Caco-2 (cell line): ENCODE data around the gene POLR1D. TPM values are rescaled to one million over a fixed set of nuclear protein-coding genes. Genes with fewer than 3 reads are reported as not detected.

ENCODE experiments used
- BruUV-seq: library from RNA; stranded (reverse); fragments of 400-500 nt; replicated peaks from 2 replicates; lab custom pipeline; 2021; lab: Mats Ljungman, UMichigan
- CTCF ChIA-PET: fragments of 300-600 bp; sonication (Branson Sonifier 250); formaldehyde crosslinking; loops from one replicate; lab custom pipeline; 2022; ENCODE audit warnings: antibody characterized with exemption; lab: Charles Lee
- POLR2A ChIA-PET: fragments of 300-600 bp; sonication (Branson Sonifier 250); formaldehyde crosslinking; loops from one replicate; lab custom pipeline; 2022; ENCODE audit warnings: antibody characterized with exemption; lab: Charles Lee
- DNase-seq, 2 experiments: peaks; one replicate each; pipeline versions ENCODE4 v3.0.0 to v3.0.0-alpha.2; 2020 to 2022
- H3K27me3 ChIP-seq: replicated peaks from 2 replicates; pipeline ENCODE4 v1.6.0; 2011; ENCODE audit warnings: low read length; ENCODE audit not compliant: control insufficient read depth, insufficient read depth
- H3K36me3 ChIP-seq: 2 replicates; pipeline ENCODE4 v1.5.1; 2011; ENCODE audit warnings: low read length; ENCODE audit not compliant: control insufficient read depth, insufficient read depth
- H3K4me1 ChIP-seq: fragments of 250-450 bp; sonication (Bioruptor Pico); 2 replicates; pipeline ENCODE4 v1.5.1; 2020; ENCODE audit warnings: mild to moderate bottlenecking
- H3K4me3 ChIP-seq: 2 replicates; pipeline ENCODE4 v1.5.1; 2011; ENCODE audit warnings: low read depth, mild to moderate bottlenecking, control low read depth, low read length
- H3K9me3 ChIP-seq: fragments of 250-450 bp; sonication (Bioruptor Pico); 2 replicates; pipeline ENCODE4 v1.5.1; 2020; ENCODE audit warnings: mild to moderate bottlenecking, moderate library complexity
- H3K27ac Mint-ChIP-seq: one replicate; pipeline ENCODE4 v1.8.0; 2022; ENCODE audit warnings: mixed read lengths; ENCODE audit not compliant: unreplicated experiment
- H3K27me3 Mint-ChIP-seq: one replicate; pipeline ENCODE4 v1.8.0; 2022; ENCODE audit warnings: mixed read lengths; ENCODE audit not compliant: insufficient read depth, unreplicated experiment
- H3K36me3 Mint-ChIP-seq: one replicate; pipeline ENCODE4 v1.8.0; 2022; ENCODE audit warnings: mild to moderate bottlenecking, mixed read lengths; ENCODE audit not compliant: insufficient read depth, unreplicated experiment
- H3K4me1 Mint-ChIP-seq: one replicate; pipeline ENCODE4 v1.8.0; 2022; ENCODE audit warnings: low read depth, mixed read lengths; ENCODE audit not compliant: unreplicated experiment
- H3K4me3 Mint-ChIP-seq: one replicate; pipeline ENCODE4 v1.8.0; 2022; ENCODE audit warnings: mild to moderate bottlenecking, moderate library complexity, mixed read lengths; ENCODE audit not compliant: unreplicated experiment
- H3K9me3 Mint-ChIP-seq: one replicate; pipeline ENCODE4 v1.8.0; 2022; ENCODE audit warnings: mixed read lengths; ENCODE audit not compliant: unreplicated experiment
- intact Hi-C: fragments of 100-400 bp; cut with micrococcal nuclease; formaldehyde crosslinking; loops from one replicate; pipeline ENCODE4 v1.10.0; 2022; ENCODE audit not compliant: unreplicated experiment
- total RNA-seq: library from RNA; stranded (reverse); gene quantifications from 2 replicates; pipeline ENCODE4 v1.2.3, GENCODE V29; 2022
- TF ChIP-seq, protein P1 (sequence below), 2 experiments: fragments of 200-600 bp in 1 of 2; IDR thresholded peaks; 1 replicate in 1 of 2; 2 replicates in 1 of 2; pipeline versions ENCODE4 v1.5.1 to v1.8.0; 2011 to 2022; ENCODE audit warnings: antibody characterized with exemption in 1 of 2, control low read depth in 1 of 2, inconsistent platforms in 1 of 2, low read depth in 1 of 2, low read length in 1 of 2, mild to moderate bottlenecking in 1 of 2, moderate library complexity in 1 of 2; ENCODE audit not compliant: insufficient read depth in 1 of 2, severe bottlenecking in 1 of 2, unreplicated experiment in 1 of 2

The POLR1D gene
- total RNA-seq, 1 experiment from 2014 or later: 201 TPM

DNA sequence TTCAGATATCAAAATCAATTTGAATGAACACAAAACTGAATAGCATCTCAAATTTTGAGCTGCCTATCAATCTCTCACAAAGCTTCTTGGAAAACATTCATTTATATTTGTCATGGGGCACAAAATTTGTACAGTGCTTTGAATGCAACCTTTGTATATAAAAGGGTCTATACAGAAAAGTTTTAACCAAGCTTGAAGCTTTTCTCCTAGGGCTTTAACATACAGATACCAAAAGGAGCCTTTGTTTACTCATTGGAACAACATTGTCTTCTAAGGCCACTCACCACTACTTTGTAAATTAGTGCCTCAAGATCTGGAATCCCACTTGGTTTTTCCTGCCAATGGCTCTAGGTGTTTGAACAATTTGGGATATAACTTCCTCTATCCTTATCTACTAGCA is 22.6 kb upstream of the POLR1D start:
- ChIA-PET POLR2A (no interaction called here), CTCF (interaction anchor here (1.8 kb wide), 1 partner anchor 21 kb away, joined by 5 read pairs; the partner anchor contains the start of gene LNX2)
- no peak for DNase-seq
- no peaks in the 10 kb centered on the region for H3K4me1 Mint-ChIP-seq
- no TSS peak for BruUV-seq
- no peaks in the 10 kb centered on the region for H3K27me3 ChIP-seq
- TF ChIP-seq, protein P1, sequence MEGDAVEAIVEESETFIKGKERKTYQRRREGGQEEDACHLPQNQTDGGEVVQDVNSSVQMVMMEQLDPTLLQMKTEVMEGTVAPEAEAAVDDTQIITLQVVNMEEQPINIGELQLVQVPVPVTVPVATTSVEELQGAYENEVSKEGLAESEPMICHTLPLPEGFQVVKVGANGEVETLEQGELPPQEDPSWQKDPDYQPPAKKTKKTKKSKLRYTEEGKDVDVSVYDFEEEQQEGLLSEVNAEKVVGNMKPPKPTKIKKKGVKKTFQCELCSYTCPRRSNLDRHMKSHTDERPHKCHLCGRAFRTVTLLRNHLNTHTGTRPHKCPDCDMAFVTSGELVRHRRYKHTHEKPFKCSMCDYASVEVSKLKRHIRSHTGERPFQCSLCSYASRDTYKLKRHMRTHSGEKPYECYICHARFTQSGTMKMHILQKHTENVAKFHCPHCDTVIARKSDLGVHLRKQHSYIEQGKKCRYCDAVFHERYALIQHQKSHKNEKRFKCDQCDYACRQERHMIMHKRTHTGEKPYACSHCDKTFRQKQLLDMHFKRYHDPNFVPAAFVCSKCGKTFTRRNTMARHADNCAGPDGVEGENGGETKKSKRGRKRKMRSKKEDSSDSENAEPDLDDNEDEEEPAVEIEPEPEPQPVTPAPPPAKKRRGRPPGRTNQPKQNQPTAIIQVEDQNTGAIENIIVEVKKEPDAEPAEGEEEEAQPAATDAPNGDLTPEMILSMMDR (IDR thresholded peaks at IDR 0.05; ENCODE audit: insufficient read depth in 1 of 2, low read depth in 1 of 2, low read length in 1 of 2, severe bottlenecking in 1 of 2, unreplicated experiment in 1 of 2): no peak
- H3K36me3 Mint-ChIP-seq: no peaks in the 10 kb centered on the region
- H3K4me1 ChIP-seq: peaks cover 41% of the 10 kb centered on the region
- peaks cover 2% of the 10 kb centered on the region; the same call in 1 of the 2 replicates for H3K36me3 ChIP-seq
- H3K4me3 Mint-ChIP-seq: no peak overlapping the region
- H3K9me3 ChIP-seq: 0 out of 2 replicates have a peak, but pooled peaks cover 3% of the 10 kb centered on the region
- H3K27ac Mint-ChIP-seq: no peak overlapping the region
- H3K27me3 Mint-ChIP-seq: no peaks in the 10 kb centered on the region
- intact Hi-C loops: no loop called here
- no peaks in the 10 kb centered on the region for H3K9me3 Mint-ChIP-seq
- no peak overlapping the region for H3K4me3 ChIP-seq

DNA sequence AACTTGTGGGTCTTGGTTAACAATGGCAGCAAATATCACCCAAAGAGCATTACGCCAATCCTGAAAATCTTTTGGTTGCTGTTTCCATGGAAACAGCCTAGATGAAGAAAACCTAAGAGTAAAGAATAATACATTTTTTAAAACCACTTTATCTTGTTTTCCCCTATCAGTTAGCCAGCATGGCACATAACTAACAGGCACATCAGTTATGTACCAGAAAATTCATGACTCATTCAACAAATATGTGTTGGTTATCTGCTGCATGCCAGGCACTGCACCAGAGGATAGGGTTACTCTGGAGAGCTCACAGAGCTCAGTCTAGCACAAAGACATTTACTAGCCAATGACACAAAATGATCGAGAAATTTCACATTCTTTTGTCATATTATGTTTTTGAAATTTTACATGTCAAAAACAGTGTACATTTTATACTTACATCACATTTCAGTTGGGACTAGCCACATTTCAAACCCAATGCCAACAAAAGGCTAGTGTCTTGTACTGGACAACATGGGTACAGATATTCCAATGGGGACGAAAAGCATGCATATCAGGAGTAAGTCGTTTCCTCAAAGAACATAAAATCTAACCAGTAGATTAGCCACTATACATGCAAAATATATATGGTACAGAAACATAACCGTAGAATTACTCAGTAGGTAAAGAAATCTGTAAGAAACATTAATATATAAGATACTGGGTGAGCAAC is 21.7 kb upstream of the POLR1D start:
- CTCF ChIA-PET: no interaction called here
- POLR2A ChIA-PET: interaction anchor here (1.4 kb wide), 1 partner anchor 20 kb away, joined by 9 read pairs; the partner anchor contains the start of gene LNX2
- H3K27me3 Mint-ChIP-seq: no peaks in the 10 kb centered on the region
- no TSS peak for BruUV-seq
- no peaks in the 10 kb centered on the region for H3K4me1 Mint-ChIP-seq
- no peaks in the 10 kb centered on the region for H3K36me3 Mint-ChIP-seq
- no peak overlapping the region for H3K4me3 Mint-ChIP-seq
- Histone ChIP-seq H3K27me3 (no peaks in the 10 kb centered on the region), H3K4me3 (no peak overlapping the region), H3K4me1 (peaks cover 41% of the 10 kb centered on the region), H3K9me3 (0 out of 2 replicates have a peak, but pooled peaks cover 3% of the 10 kb centered on the region), H3K36me3 (peaks cover 2% of the 10 kb centered on the region; the same call in 1 of the 2 replicates)
- intact Hi-C loops: no loop called here
- TF ChIP-seq, protein P1 (IDR thresholded peaks at IDR 0.05; ENCODE audit: insufficient read depth in 1 of 2, low read depth in 1 of 2, low read length in 1 of 2, severe bottlenecking in 1 of 2, unreplicated experiment in 1 of 2): no peak
- peak in 1 of 2 experiments; percentile 27 for DNase-seq
- H3K27ac Mint-ChIP-seq: no peak overlapping the region
- H3K9me3 Mint-ChIP-seq: no peaks in the 10 kb centered on the region

DNA sequence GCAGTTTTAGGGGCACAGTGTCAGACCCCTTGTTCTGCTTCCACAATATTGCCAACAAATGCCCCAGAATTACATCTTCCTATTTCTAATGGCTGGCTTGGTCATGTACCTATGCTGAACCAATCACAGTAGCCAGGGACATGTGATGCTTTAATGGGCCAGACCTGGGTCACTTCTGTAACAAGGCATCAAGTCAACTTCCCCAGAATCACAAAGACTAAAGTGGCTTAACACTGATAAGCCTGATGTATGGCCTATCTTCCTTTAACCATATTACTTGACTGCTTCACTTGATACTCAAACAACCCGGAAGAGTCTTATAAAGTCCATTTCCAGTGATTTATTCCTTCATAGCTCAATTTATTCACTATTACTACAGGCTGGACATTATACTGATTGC is 21.0 kb upstream of the POLR1D start:
- no peak overlapping the region for H3K4me3 ChIP-seq
- TF ChIP-seq, protein P1 (IDR thresholded peaks at IDR 0.05; ENCODE audit: insufficient read depth in 1 of 2, low read depth in 1 of 2, low read length in 1 of 2, severe bottlenecking in 1 of 2, unreplicated experiment in 1 of 2): no peak
- intact Hi-C loops: no loop called here
- no peaks in the 10 kb centered on the region for H3K36me3 ChIP-seq
- Mint-ChIP-seq H3K36me3 (no peaks in the 10 kb centered on the region), H3K4me3 (no peak overlapping the region), H3K4me1 (no peaks in the 10 kb centered on the region), H3K9me3 (no peaks in the 10 kb centered on the region), H3K27ac (no peak overlapping the region), H3K27me3 (no peaks in the 10 kb centered on the region)
- CTCF ChIA-PET: no interaction called here
- H3K4me1 ChIP-seq: peaks cover 34% of the 10 kb centered on the region
- no TSS peak for BruUV-seq
- 0 out of 2 replicates have a peak, but pooled peaks cover 3% of the 10 kb centered on the region for H3K9me3 ChIP-seq
- no peaks in the 10 kb centered on the region for H3K27me3 ChIP-seq
- POLR2A ChIA-PET: interaction anchor here (0.7 to 1.4 kb wide), 2 partner anchors 19 to 20 kb away, joined by 3 to 9 read pairs; partner anchors contain the start of gene LNX2
- no peak for DNase-seq
